HG03571 (cell line): Measurements from ENCODE around the gene COL19A1.
"Not testable (repeated sequence)": the region's sequence is repeated elsewhere in the genome, so short reads cannot be mapped to it uniquely, and the experiment has no call there.

Source experiments
- ATAC-seq: cut with Tn5 transposase; IDR thresholded peaks from one replicate; pipeline ENCODE4 v1.9.1; 2021; ENCODE audit not compliant: unreplicated experiment

COL19A1 gene

GRCh38 chr6:69895396-69895795 lies 29.0 kb downstream of the COL19A1 start:
- ATAC-seq = no peak

- no peak for ATAC-seq
These were observed 34.5 kb downstream of the COL19A1 start for GRCh38 chr6:69900869-69901268.

- ATAC-seq = no peak
These were observed 35.0 kb downstream of the COL19A1 start for GRCh38 chr6:69901361-69901760.

GRCh38 chr6:69907981-69908498 lies 41.7 kb downstream of the COL19A1 start:
- ATAC-seq = no peak

GRCh38 chr6:69913361-69913760 lies 47.0 kb downstream of the COL19A1 start:
- no peak for ATAC-seq

- ATAC-seq = no peak
These were observed 47.7 kb downstream of the COL19A1 start for GRCh38 chr6:69914015-69914485.

- no peak for ATAC-seq
These were observed 49.0 kb downstream of the COL19A1 start for GRCh38 chr6:69915346-69915745.

- no peak for ATAC-seq
These were observed 51.5 kb downstream of the COL19A1 start for GRCh38 chr6:69917834-69918233.

GRCh38 chr6:69918813-69919475 lies 52.6 kb downstream of the COL19A1 start:
- ATAC-seq = no peak

- not testable (repeated sequence) for ATAC-seq
These were observed 54.7 kb downstream of the COL19A1 start for GRCh38 chr6:69921066-69921465.

- not testable (repeated sequence) for ATAC-seq
These were observed 55.3 kb downstream of the COL19A1 start for GRCh38 chr6:69921611-69922010.

- ATAC-seq = no peak
These were observed 60.4 kb downstream of the COL19A1 start for GRCh38 chr6:69926745-69927144.

- no peak for ATAC-seq
These were observed 66.9 kb downstream of the COL19A1 start for GRCh38 chr6:69933239-69933638.

GRCh38 chr6:69935079-69935478 lies 68.7 kb downstream of the COL19A1 start:
- no peak for ATAC-seq

- ATAC-seq = no peak
These were observed 70.5 kb downstream of the COL19A1 start for GRCh38 chr6:69936674-69937363.

GRCh38 chr6:69937402-69938136 lies 71.2 kb downstream of the COL19A1 start:
- ATAC-seq = no peak

- no peak for ATAC-seq
These were observed 76.1 kb downstream of the COL19A1 start for GRCh38 chr6:69942485-69942884.

GRCh38 chr6:69945192-69945591 lies 78.8 kb downstream of the COL19A1 start:
- ATAC-seq = no peak

- no peak for ATAC-seq
These were observed 82.2 kb downstream of the COL19A1 start for GRCh38 chr6:69948479-69949114.

- ATAC-seq = no peak
These were observed 87.1 kb downstream of the COL19A1 start for GRCh38 chr6:69953491-69953890.

GRCh38 chr6:69954733-69955132 lies 88.4 kb downstream of the COL19A1 start:
- no peak for ATAC-seq
